RPMI8226 (cell line): Measurements from ENCODE around the gene RAB27B.
"Not testable (repeated sequence)": the region's sequence is repeated elsewhere in the genome, so short reads cannot be mapped to it uniquely, and the experiment has no call there.

ENCODE experiments used
- DNase-seq: peaks from one replicate; pipeline ENCODE4 v3.0.0-alpha.2; 2015

RAB27B gene

GRCh38 chr18:54828281-54828881, at the start of gene RAB27B:
Gene RAB27B, plus strand, starts transcription at chr18:54828477. Its CDS starts 49,109 bp downstream, at chr18:54877586.
- peak; percentile 8 for DNase-seq

- no peak for DNase-seq
Measured at GRCh38 chr18:54780285-54780861, 47.9 kb upstream of the RAB27B start.

GRCh38 chr18:54780970-54781369, 47.3 kb upstream of the RAB27B start:
- no peak for DNase-seq

- no peak for DNase-seq
Measured at GRCh38 chr18:54783139-54783538, 45.1 kb upstream of the RAB27B start.

GRCh38 chr18:54786206-54786605, 42.1 kb upstream of the RAB27B start:
- no peak for DNase-seq

GRCh38 chr18:54787121-54787520, 41.2 kb upstream of the RAB27B start:
- no peak for DNase-seq

- no peak for DNase-seq
Measured at GRCh38 chr18:54787616-54788015, 40.7 kb upstream of the RAB27B start.

GRCh38 chr18:54790109-54790508, 38.2 kb upstream of the RAB27B start:
- DNase-seq, result no peak

GRCh38 chr18:54791657-54792056, 36.6 kb upstream of the RAB27B start:
- DNase-seq, result no peak

- no peak for DNase-seq
Measured at GRCh38 chr18:54792079-54792478, 36.2 kb upstream of the RAB27B start.

GRCh38 chr18:54794823-54795222, 33.5 kb upstream of the RAB27B start:
- DNase-seq, result no peak

- DNase-seq, result no peak
Measured at GRCh38 chr18:54798186-54798585, 30.1 kb upstream of the RAB27B start.

- no peak for DNase-seq
Measured at GRCh38 chr18:54801374-54801773, 26.9 kb upstream of the RAB27B start.

GRCh38 chr18:54802178-54802577, 26.1 kb upstream of the RAB27B start:
- no peak for DNase-seq

- no peak for DNase-seq
Measured at GRCh38 chr18:54802686-54803395, 25.4 kb upstream of the RAB27B start.

GRCh38 chr18:54805571-54806334, 22.5 kb upstream of the RAB27B start:
- no peak for DNase-seq

- DNase-seq, result no peak
Measured at GRCh38 chr18:54806526-54806925, 21.8 kb upstream of the RAB27B start.

- DNase-seq, result no peak
Measured at GRCh38 chr18:54807303-54807702, 21.0 kb upstream of the RAB27B start.

- not testable (repeated sequence) for DNase-seq
Measured at GRCh38 chr18:54810662-54811061, 17.6 kb upstream of the RAB27B start.

GRCh38 chr18:54812885-54813284, 15.4 kb upstream of the RAB27B start:
- DNase-seq, result no peak

- no peak for DNase-seq
Measured at GRCh38 chr18:54813305-54813704, 15.0 kb upstream of the RAB27B start.

- no peak for DNase-seq
Measured at GRCh38 chr18:54813977-54814565, 14.2 kb upstream of the RAB27B start.

GRCh38 chr18:54815086-54815485, 13.2 kb upstream of the RAB27B start:
- DNase-seq, result no peak
